OCI-LY7 (cell line): ENCODE data around the gene BMPR1B. TPM values are rescaled to one million over a fixed set of nuclear protein-coding genes. Genes with fewer than 3 reads are reported as not detected.

ENCODE experiments used
- BruUV-seq: library from RNA; stranded (reverse); fragments of 400-500 nt; replicated peaks from 2 replicates; lab custom pipeline; 2021; lab: Mats Ljungman, UMichigan
- CTCF ChIA-PET: fragments of 300-600 bp; sonication (Branson Sonifier 250); formaldehyde crosslinking; loops from one replicate; lab custom pipeline; 2022; ENCODE audit warnings: antibody characterized with exemption; ENCODE audit not compliant: unreplicated experiment; lab: Charles Lee
- POLR2A ChIA-PET: fragments of 300-600 bp; sonication (Branson Sonifier 250); formaldehyde crosslinking; loops from one replicate; lab custom pipeline; 2022; ENCODE audit warnings: antibody characterized with exemption; lab: Charles Lee
- DNase-seq: peaks from one replicate; pipeline ENCODE4 v3.0.0-alpha.2; 2015; ENCODE audit warnings: low spot score
- H2AFZ ChIP-seq: fragments of 200-600 bp; sonication (generic), shearing (Covaris generic); 2 replicates; pipeline ENCODE4 v1.6.1; 2014; ENCODE audit warnings: mild to moderate bottlenecking, antibody characterized with exemption, low read length, moderate library complexity
- H3K27ac ChIP-seq: fragments of 200-600 bp; sonication (generic); 2 replicates; pipeline ENCODE4 v1.5.1; 2014; ENCODE audit warnings: mixed run types, low read depth, mild to moderate bottlenecking, moderate library complexity, low read length, inconsistent platforms; ENCODE audit not compliant: poor library complexity, severe bottlenecking
- H3K36me3 ChIP-seq: fragments of 200-600 bp; sonication (generic); 2 replicates; pipeline ENCODE4 v1.6.1; 2014; ENCODE audit warnings: mild to moderate bottlenecking, antibody characterized with exemption, low read length, moderate library complexity, mixed read lengths; ENCODE audit not compliant: insufficient read depth
- H3K4me1 ChIP-seq: fragments of 200-600 bp; sonication (generic); 2 replicates; pipeline ENCODE4 v1.5.1; 2014; ENCODE audit warnings: mild to moderate bottlenecking, low read length; ENCODE audit not compliant: insufficient read depth, poor library complexity, severe bottlenecking
- H3K4me2 ChIP-seq: fragments of 200-600 bp; sonication (generic); 2 replicates; pipeline ENCODE4 v1.6.1; 2014; ENCODE audit warnings: mild to moderate bottlenecking, low read length
- H3K4me3 ChIP-seq: fragments of 200-600 bp; sonication (generic); 2 replicates; pipeline ENCODE4 v1.5.1; 2014; ENCODE audit warnings: mild to moderate bottlenecking, low read depth, low read length; ENCODE audit not compliant: poor library complexity, severe bottlenecking
- H3K79me2 ChIP-seq: fragments of 200-600 bp; sonication (generic); 2 replicates; pipeline ENCODE4 v1.6.1; 2016; ENCODE audit warnings: low read depth, mild to moderate bottlenecking, low read length, moderate library complexity, mixed read lengths; ENCODE audit not compliant: insufficient read depth
- H3K9me2 ChIP-seq: fragments of 200-600 bp; sonication (generic); 2 replicates; pipeline ENCODE4 v1.6.1; 2016; ENCODE audit warnings: mild to moderate bottlenecking, low read length, mixed read lengths; ENCODE audit not compliant: insufficient read depth
- H3K9me3 ChIP-seq: fragments of 200-600 bp; sonication (generic); 2 replicates; pipeline ENCODE4 v1.6.1; 2014; ENCODE audit warnings: mild to moderate bottlenecking, mixed run types, low read length, mixed read lengths
- H4K20me1 ChIP-seq: fragments of 200-600 bp; sonication (generic); 2 replicates; pipeline ENCODE4 v1.6.1; 2014; ENCODE audit warnings: mild to moderate bottlenecking, antibody characterized with exemption, low read length, moderate library complexity, mixed read lengths; ENCODE audit not compliant: insufficient read depth
- EZH2phosphoT487 ChIP-seq: fragments of 200-600 bp; sonication (generic); IDR thresholded peaks from 2 replicates; pipeline ENCODE4 v1.6.1; 2018; ENCODE audit warnings: low read depth, borderline replicate concordance, mild to moderate bottlenecking, mixed run types, antibody characterized with exemption, low read length, moderate library complexity, mixed read lengths
- intact Hi-C: fragments of 100-400 bp; cut with micrococcal nuclease; formaldehyde crosslinking; loops from one replicate; pipeline ENCODE4 v1.10.0; 2022; ENCODE audit not compliant: unreplicated experiment
- total RNA-seq, 2 experiments: library from RNA; depleted of rRNA in 1 of 2; stranded (reverse); fragments of >200 nt in 1 of 2; shearing (Covaris generic) in 1 of 2; gene quantifications; 2 replicates each; pipeline ENCODE4 v1.2.3, GENCODE V29; 2014 to 2022
- TF ChIP-seq, protein P1 (sequence below): fragments of 200-600 bp; sonication (generic); conservative IDR thresholded peaks from 2 replicates; pipeline ENCODE4 v1.5.1; 2014; ENCODE audit warnings: mild to moderate bottlenecking, antibody characterized with exemption, low read length, moderate library complexity, mixed read lengths

BMPR1B gene
- total RNA-seq, 2 experiments from 2014 or later, result not detected

DNA sequence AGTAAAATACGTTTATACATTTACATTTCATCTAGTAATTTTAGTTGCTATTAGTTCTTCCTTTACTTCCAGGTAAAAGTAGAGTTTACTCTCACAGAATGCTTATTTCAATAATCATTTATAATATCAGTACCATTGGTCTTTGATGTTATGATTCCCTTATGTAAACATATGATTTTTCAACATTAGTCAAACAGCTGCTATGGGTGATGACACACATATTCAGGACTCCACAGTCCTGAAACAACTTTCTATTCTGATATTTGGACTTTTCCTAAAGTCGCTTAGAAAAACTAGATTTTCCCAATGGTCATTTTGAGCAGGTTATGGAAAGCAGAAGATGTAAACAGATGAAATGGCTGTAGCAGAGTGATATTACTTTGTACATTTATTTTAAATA lies 421.2 kb downstream of the BMPR1B start:
- Histone ChIP-seq H3K36me3 (no peaks in the 10 kb centered on the region), H2AFZ (no peak overlapping the region), H3K27ac (no peak overlapping the region), H3K79me2 (no peaks in the 10 kb centered on the region), H4K20me1 (no peaks in the 10 kb centered on the region), H3K9me3 (no peaks in the 10 kb centered on the region), H3K4me3 (no peak overlapping the region), H3K4me2 (no peak overlapping the region), H3K4me1 (no peaks in the 10 kb centered on the region), H3K9me2 (no peaks in the 10 kb centered on the region)
- no peak for TF ChIP-seq EZH2phosphoT487
- TF ChIP-seq, protein P1, sequence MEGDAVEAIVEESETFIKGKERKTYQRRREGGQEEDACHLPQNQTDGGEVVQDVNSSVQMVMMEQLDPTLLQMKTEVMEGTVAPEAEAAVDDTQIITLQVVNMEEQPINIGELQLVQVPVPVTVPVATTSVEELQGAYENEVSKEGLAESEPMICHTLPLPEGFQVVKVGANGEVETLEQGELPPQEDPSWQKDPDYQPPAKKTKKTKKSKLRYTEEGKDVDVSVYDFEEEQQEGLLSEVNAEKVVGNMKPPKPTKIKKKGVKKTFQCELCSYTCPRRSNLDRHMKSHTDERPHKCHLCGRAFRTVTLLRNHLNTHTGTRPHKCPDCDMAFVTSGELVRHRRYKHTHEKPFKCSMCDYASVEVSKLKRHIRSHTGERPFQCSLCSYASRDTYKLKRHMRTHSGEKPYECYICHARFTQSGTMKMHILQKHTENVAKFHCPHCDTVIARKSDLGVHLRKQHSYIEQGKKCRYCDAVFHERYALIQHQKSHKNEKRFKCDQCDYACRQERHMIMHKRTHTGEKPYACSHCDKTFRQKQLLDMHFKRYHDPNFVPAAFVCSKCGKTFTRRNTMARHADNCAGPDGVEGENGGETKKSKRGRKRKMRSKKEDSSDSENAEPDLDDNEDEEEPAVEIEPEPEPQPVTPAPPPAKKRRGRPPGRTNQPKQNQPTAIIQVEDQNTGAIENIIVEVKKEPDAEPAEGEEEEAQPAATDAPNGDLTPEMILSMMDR, result no peak
- ChIA-PET POLR2A (interaction anchor here (0.7 kb wide), 1 partner anchor 1565 kb away, joined by 5 read pairs; no protein-coding TSS in a partner anchor), CTCF (interaction anchor here (0.6 kb wide), 1 partner anchor 60 kb away, joined by 3 read pairs; no protein-coding TSS in a partner anchor)
- DNase-seq, result no peak
- intact Hi-C loops, result no loop called here
- BruUV-seq, result no TSS peak

DNA sequence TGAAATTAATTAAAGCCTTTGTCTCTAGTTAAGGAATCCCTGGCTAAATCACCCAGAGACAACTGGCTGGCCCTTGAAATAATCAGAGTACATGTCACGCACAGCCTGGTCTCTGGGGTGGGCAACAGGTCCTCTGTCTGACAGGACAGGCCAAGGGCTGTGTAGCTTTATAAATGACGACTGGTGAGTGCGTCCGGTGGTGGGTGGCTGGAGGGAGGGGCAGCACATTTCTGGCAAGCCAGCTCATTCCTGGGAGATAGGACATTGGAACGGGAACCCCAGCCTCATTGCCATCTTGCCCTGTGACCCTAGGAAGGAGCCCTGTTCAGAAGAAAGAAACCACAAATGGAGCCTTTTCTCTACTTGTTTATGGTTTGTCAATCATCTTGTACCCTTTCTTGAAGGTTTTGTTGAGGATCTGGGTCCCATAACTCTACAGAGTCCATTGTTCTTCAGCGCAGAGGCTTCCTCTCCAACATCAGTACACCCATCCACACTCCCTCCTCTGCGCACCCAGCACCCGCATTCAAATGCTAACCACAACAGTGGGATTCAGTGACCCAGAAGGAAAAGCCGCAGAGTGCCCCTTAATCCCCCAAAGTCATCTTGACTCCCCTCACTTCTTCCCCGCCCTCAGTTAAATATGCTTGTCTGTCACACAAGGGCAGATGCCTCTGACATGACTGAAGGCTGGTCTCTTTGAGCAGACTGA lies 422.9 kb downstream of the BMPR1B start:
- DNase-seq, result no peak
- Histone ChIP-seq H3K27ac (no peak overlapping the region), H3K79me2 (no peaks in the 10 kb centered on the region), H2AFZ (no peak overlapping the region), H3K4me1 (no peaks in the 10 kb centered on the region), H3K36me3 (no peaks in the 10 kb centered on the region), H3K9me2 (no peaks in the 10 kb centered on the region), H3K9me3 (no peaks in the 10 kb centered on the region), H3K4me2 (no peak overlapping the region), H3K4me3 (no peak overlapping the region), H4K20me1 (no peaks in the 10 kb centered on the region)
- intact Hi-C loops, result no loop called here
- ChIA-PET POLR2A (no interaction called here), CTCF (no interaction called here)
- TF ChIP-seq, protein P1, result no peak
- TF ChIP-seq EZH2phosphoT487, result no peak
- BruUV-seq, result no TSS peak

DNA sequence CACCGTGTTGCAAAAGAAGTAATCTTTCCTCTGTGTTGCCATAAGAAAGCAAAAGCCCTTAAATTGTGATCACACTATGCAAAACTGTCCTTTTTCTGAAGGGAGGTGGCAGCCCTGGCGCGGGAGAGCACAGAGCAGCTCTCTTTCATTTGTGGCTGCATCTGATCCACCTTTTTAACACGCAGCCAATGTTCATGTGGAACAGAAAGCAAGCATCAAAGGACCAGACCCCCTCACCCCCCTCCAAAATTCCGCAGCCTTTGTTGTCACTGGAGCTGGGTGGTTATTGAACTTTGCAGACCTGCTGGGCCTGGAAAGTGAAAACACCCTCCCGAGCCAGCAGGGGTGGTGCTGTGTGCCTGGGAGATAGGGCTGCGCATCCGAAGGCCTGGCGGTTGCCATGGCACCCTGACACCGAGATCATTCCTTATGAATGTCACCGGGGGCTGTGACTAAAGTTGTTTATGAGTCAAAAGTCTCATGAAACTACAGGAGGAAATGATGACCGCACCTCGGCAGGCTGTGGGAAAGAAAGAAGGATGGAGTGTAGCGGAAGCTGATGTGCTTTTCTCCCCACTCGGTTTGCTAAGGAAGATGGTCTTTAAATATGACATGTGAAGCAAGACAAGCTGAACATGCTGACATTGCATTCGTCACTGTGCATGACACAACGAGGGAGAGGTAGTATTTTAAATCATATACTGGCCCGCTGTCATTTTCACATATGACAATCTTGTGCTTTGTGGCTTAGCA lies 423.7 kb downstream of the BMPR1B start:
- no peaks in the 10 kb centered on the region for H3K9me2 ChIP-seq
- no peak for DNase-seq
- peaks cover under 1% of the 10 kb centered on the region for H3K4me1 ChIP-seq
- H4K20me1 ChIP-seq, result no peaks in the 10 kb centered on the region
- CTCF ChIA-PET, result no interaction called here
- H3K4me3 ChIP-seq, result no peak overlapping the region
- H3K36me3 ChIP-seq, result no peaks in the 10 kb centered on the region
- POLR2A ChIA-PET, result no interaction called here
- no TSS peak for BruUV-seq
- H3K4me2 ChIP-seq, result no peak overlapping the region
- H3K79me2 ChIP-seq, result no peaks in the 10 kb centered on the region
- no peak overlapping the region for H3K27ac ChIP-seq
- H3K9me3 ChIP-seq, result no peaks in the 10 kb centered on the region
- intact Hi-C loops, result no loop called here
- H2AFZ ChIP-seq, result no peak overlapping the region
- TF ChIP-seq EZH2phosphoT487, result no peak
